Fibroblast of lung (primary cell): ENCODE data around the gene RADIL. TPM values are rescaled to one million over a fixed set of nuclear protein-coding genes. Genes with fewer than 3 reads are reported as not detected.

ENCODE experiments used
- DNase-seq, 2 donors: peaks; one replicate each; pipeline versions ENCODE4 v3.0.0 to v3.0.0-alpha.2; 2010; ENCODE audit warnings: low read depth in 2 of 2
- H2AFZ ChIP-seq: 2 replicates; pipeline ENCODE4 v1.5.1; 2012; ENCODE audit warnings: low read length, control low read depth, inconsistent platforms
- H3K27ac ChIP-seq: 2 replicates; pipeline ENCODE4 v1.5.1; 2011; ENCODE audit warnings: low read length, control low read depth; ENCODE audit not compliant: insufficient read depth
- H3K27me3 ChIP-seq: 2 replicates; pipeline ENCODE4 v1.5.1; 2011; ENCODE audit warnings: mild to moderate bottlenecking, low read length; ENCODE audit not compliant: control insufficient read depth, insufficient read depth
- H3K36me3 ChIP-seq: 2 replicates; pipeline ENCODE4 v1.5.1; 2011; ENCODE audit warnings: low read length; ENCODE audit not compliant: control insufficient read depth, insufficient read depth
- H3K4me1 ChIP-seq: 2 replicates; pipeline ENCODE4 v1.5.1; 2011; ENCODE audit warnings: low read length; ENCODE audit not compliant: control insufficient read depth, insufficient read depth; ENCODE audit errors: extremely low read depth
- H3K4me2 ChIP-seq: 2 replicates; pipeline ENCODE4 v1.5.1; 2011; ENCODE audit warnings: low read length, control low read depth; ENCODE audit not compliant: insufficient read depth; ENCODE audit errors: extremely low read depth
- H3K4me3 ChIP-seq, 4 experiments: fragments of 200-600 bp in 1 of 4; sonication (generic) in 1 of 4; replicated peaks in 1 of 4; 2 replicates each; pipeline ENCODE4 v1.5.1; 2011 to 2016; ENCODE audit warnings: low read length in 4 of 4, low read depth in 3 of 4, mild to moderate bottlenecking in 3 of 4, control low read depth in 2 of 4, inconsistent platforms in 1 of 4, mixed read lengths in 1 of 4; ENCODE audit not compliant: insufficient read depth in 1 of 4; ENCODE audit errors: control extremely low read depth in 1 of 4
- H3K79me2 ChIP-seq: 2 replicates; pipeline ENCODE4 v1.5.1; 2012; ENCODE audit warnings: mild to moderate bottlenecking, low read length, inconsistent platforms; ENCODE audit not compliant: control insufficient read depth, insufficient read depth
- H3K9ac ChIP-seq: 2 replicates; pipeline ENCODE4 v1.5.1; 2011; ENCODE audit warnings: mild to moderate bottlenecking, low read length, control low read depth; ENCODE audit not compliant: insufficient read depth
- H3K9me3 ChIP-seq: 2 replicates; pipeline ENCODE4 v1.5.1; 2012; ENCODE audit warnings: low read depth, low read length; ENCODE audit not compliant: control insufficient read depth, insufficient read depth
- H4K20me1 ChIP-seq: 2 replicates; pipeline ENCODE4 v1.5.1; 2011; ENCODE audit warnings: low read length; ENCODE audit not compliant: control insufficient read depth, insufficient read depth; ENCODE audit errors: extremely low read depth
- CTCF ChIP-seq, 2 donors: IDR thresholded peaks in 1 of 2; conservative IDR thresholded peaks in 1 of 2; 1 replicate in 1 of 2; 2 replicates in 1 of 2; pipeline ENCODE4 v1.5.1; 2011 to 2012; ENCODE audit warnings: low read length in 2 of 2, control low read depth in 1 of 2, inconsistent platforms in 1 of 2, low read depth in 1 of 2, mild to moderate bottlenecking in 1 of 2
- EZH2 ChIP-seq: IDR thresholded peaks from 2 replicates; pipeline ENCODE4 v1.5.1; 2012; ENCODE audit warnings: low read length, control low read depth, mild to moderate bottlenecking; ENCODE audit errors: missing control alignments
- polyA plus RNA-seq, 2 donors: library from polyadenylated mRNA; depleted of rRNA in 1 of 2; stranded (reverse) in 1 of 2; unstranded in 1 of 2; fragments of >200 nt; gene quantifications; 2 replicates each; pipeline ENCODE4 v1.2.1, GENCODE V29; 2011 to 2012; ENCODE audit warnings: missing spikeins in 1 of 2
- total RNA-seq: library from RNA; depleted of rRNA; stranded (reverse); fragments of >200 nt; gene quantifications from 2 replicates; pipeline ENCODE4 v1.2.1, GENCODE V29; 2014

RADIL gene
- total and polyA plus RNA-seq, 2 donors (not counting 1 experiment from before 2014, with no cell fraction given): 0.33 to 0.85 TPM

GRCh38 chr7:4929005-4929404, 45.5 kb upstream of the RADIL start:
- Histone ChIP-seq H3K4me2 (no peak overlapping the region), H4K20me1 (no peaks in the 10 kb centered on the region), H3K4me3 (no peak overlapping the region), H3K27me3 (no peaks in the 10 kb centered on the region), H3K36me3 (no peaks in the 10 kb centered on the region), H3K4me1 (no peaks in the 10 kb centered on the region), H3K9me3 (no peaks in the 10 kb centered on the region), H3K9ac (no peak overlapping the region), H2AFZ (no peak overlapping the region), H3K79me2 (no peaks in the 10 kb centered on the region), H3K27ac (no peak overlapping the region)
- TF ChIP-seq CTCF (conservative IDR thresholded peaks at IDR 0.05 in 1 of 2, IDR thresholded peaks at IDR 0.05 in 1 of 2; ENCODE audit: low read depth in 1 of 2, low read length in 2 of 2) (no peak), EZH2 (no peak)
- no peak for DNase-seq

GRCh38 chr7:4928445-4928844, 44.9 kb upstream of the RADIL start:
- H3K4me2 ChIP-seq: no peak overlapping the region
- H3K36me3 ChIP-seq: no peaks in the 10 kb centered on the region
- no peaks in the 10 kb centered on the region for H4K20me1 ChIP-seq
- no peaks in the 10 kb centered on the region for H3K27me3 ChIP-seq
- H3K4me1 ChIP-seq: no peaks in the 10 kb centered on the region
- H3K9me3 ChIP-seq: no peaks in the 10 kb centered on the region
- no peak overlapping the region for H3K9ac ChIP-seq
- no peak overlapping the region for H3K4me3 ChIP-seq
- no peaks in the 10 kb centered on the region for H3K79me2 ChIP-seq
- no peak overlapping the region for H3K27ac ChIP-seq
- DNase-seq: no peak
- no peak overlapping the region for H2AFZ ChIP-seq
- no peak for TF ChIP-seq CTCF (conservative IDR thresholded peaks at IDR 0.05 in 1 of 2, IDR thresholded peaks at IDR 0.05 in 1 of 2; ENCODE audit: low read depth in 1 of 2, low read length in 2 of 2)
- no peak for TF ChIP-seq EZH2

- no peak overlapping the region for H3K27ac ChIP-seq
- H3K9me3 ChIP-seq: no peaks in the 10 kb centered on the region
- H3K4me2 ChIP-seq: no peak overlapping the region
- no peak for DNase-seq
- no peaks in the 10 kb centered on the region for H4K20me1 ChIP-seq
- TF ChIP-seq CTCF (conservative IDR thresholded peaks at IDR 0.05 in 1 of 2, IDR thresholded peaks at IDR 0.05 in 1 of 2; ENCODE audit: low read depth in 1 of 2, low read length in 2 of 2) (no peak), EZH2 (no peak)
- H3K4me1 ChIP-seq: no peaks in the 10 kb centered on the region
- H2AFZ ChIP-seq: no peak overlapping the region
- H3K4me3 ChIP-seq: no peak overlapping the region
- H3K9ac ChIP-seq: no peak overlapping the region
- no peaks in the 10 kb centered on the region for H3K36me3 ChIP-seq
- H3K27me3 ChIP-seq: no peaks in the 10 kb centered on the region
- no peaks in the 10 kb centered on the region for H3K79me2 ChIP-seq
Measured at GRCh38 chr7:4919969-4920766, 36.7 kb upstream of the RADIL start.
